Spleen (tissue), 11 donors: ENCODE data around the gene TLR4. TPM values are rescaled to one million over a fixed set of nuclear protein-coding genes. Genes with fewer than 3 reads are reported as not detected.

Experiments
- DNase-seq: peaks from one replicate; pipeline ENCODE4 v3.0.0-alpha.2; 2020
- H3K27ac ChIP-seq, 8 donors: fragments of 200-600 bp; sonication (generic) in 7 of 8; 1 replicate in 4 of 8; 2 replicates in 4 of 8; pipeline versions ENCODE4 v1.5.0 to v1.8.0; 2016 to 2021; ENCODE audit warnings: inconsistent platforms in 4 of 8, mild to moderate bottlenecking in 4 of 8, moderate library complexity in 1 of 8
- H3K27me3 ChIP-seq, 7 donors: fragments of 200-600 bp; sonication (generic) in 6 of 7; replicated peaks in 1 of 7; 1 replicate in 4 of 7; 2 replicates in 3 of 7; pipeline versions ENCODE4 v1.5.0 to v1.8.0; 2016 to 2021; ENCODE audit warnings: inconsistent platforms in 3 of 7, mild to moderate bottlenecking in 1 of 7
- H3K36me3 ChIP-seq, 6 donors: fragments of 200-600 bp; sonication (generic) in 5 of 6; 1 replicate in 4 of 6; 2 replicates in 2 of 6; pipeline versions ENCODE4 v1.5.0 to v1.8.0; 2016 to 2021; ENCODE audit warnings: inconsistent platforms in 2 of 6
- H3K4me1 ChIP-seq, 6 donors: fragments of 200-600 bp; sonication (generic) in 5 of 6; 1 replicate in 3 of 6; 2 replicates in 3 of 6; pipeline versions ENCODE4 v1.5.0 to v1.8.0; 2016 to 2021; ENCODE audit warnings: inconsistent platforms in 3 of 6
- H3K4me3 ChIP-seq, 8 donors: fragments of 200-600 bp; sonication (generic) in 7 of 8; 1 replicate in 4 of 8; 2 replicates in 4 of 8; pipeline versions ENCODE4 v1.5.0 to v1.8.0; 2016 to 2021; ENCODE audit warnings: inconsistent platforms in 4 of 8, mild to moderate bottlenecking in 4 of 8, moderate library complexity in 2 of 8
- H3K9me3 ChIP-seq, 8 donors: fragments of 200-600 bp; sonication (generic) in 7 of 8; 1 replicate in 4 of 8; 2 replicates in 4 of 8; pipeline versions ENCODE4 v1.5.0 to v1.8.0; 2016 to 2021; ENCODE audit warnings: inconsistent platforms in 4 of 8
- CTCF ChIP-seq, 11 experiments: fragments of 200-600 bp in 7 of 11; fragments of 450-650 bp in 4 of 11; sonication (generic) in 4 of 11; IDR thresholded peaks in 8 of 11; conservative IDR thresholded peaks in 3 of 11; 1 replicate in 7 of 11; 2 replicates in 4 of 11; pipeline versions ENCODE4 v1.4.0 to v1.8.0; 2016 to 2021; ENCODE audit warnings: antibody characterized with exemption in 11 of 11, inconsistent platforms in 4 of 11, mild to moderate bottlenecking in 1 of 11
- POLR2A ChIP-seq, 3 donors: fragments of 450-650 bp; IDR thresholded peaks; one replicate each; pipeline ENCODE4 v1.5.1; 2017; ENCODE audit warnings: antibody characterized with exemption in 3 of 3, mild to moderate bottlenecking in 1 of 3
- POLR2AphosphoS5 ChIP-seq, 3 donors: sonication (generic); formaldehyde crosslinking; IDR thresholded peaks; one replicate each; pipeline ENCODE4 v1.5.1; 2017; ENCODE audit warnings: antibody characterized with exemption in 3 of 3
- WGBS, 5 donors: extraction: QIAGEN DNeasy Blood & Tissue Kit in 3 of 5; methylation state at CpG; one replicate each; pipeline versions ENCODE4 v1.1.5 to v1.1.7; 2013 to 2018; 5-methylcytosine and 5-hydroxymethylcytosine counted together
- intact Hi-C: fragments of 100-400 bp; cut with DNase I; formaldehyde crosslinking; loops from one replicate; pipeline ENCODE4 v1.15.0; 2023; ENCODE audit warnings: low total_unique reads
- polyA plus RNA-seq, 3 donors: library from polyadenylated mRNA; stranded (reverse); fragments of 200-250 nt; gene quantifications; one replicate each; pipeline ENCODE4 v1.2.1, GENCODE V29; 2013
- total RNA-seq, 7 donors: library from RNA; depleted of rRNA in 3 of 7; stranded (reverse); fragments of >200 nt in 3 of 7; fragmentation: NEBNext Ultra II Directional in 4 of 7; extraction: Animal tissue kit (Norgen Biotek cat#: 25700) in 4 of 7; gene quantifications; one replicate each; pipeline versions ENCODE4 v1.1.0 to v1.2.1, GENCODE V29; 2016 to 2021
- donor health status: healthy with polysubstance abuse.
- donor health status: DM: no; HTN: no; CAD: no; lungs with moderate emphysema.
- donor health status: DM: no; HTN: no; CAD: no.
- donor health status: Bipolar disorder and iron deficiency.
- donor health status: healthy.
- donor health status: DM: no; HTN: no; CAD: no.
- donor health status: DM: yes; HTN: yes; CAD: no.

Gene TLR4
- total and polyA plus RNA-seq, 10 donors = 6.3 to 216 (median 104) TPM

- peaks cover 12 to 94% (median 60%) of the 10 kb centered on the region in 6 donors for H3K4me1 ChIP-seq
- peaks cover 0 to 67% (median 38%) of the 10 kb centered on the region in 6 donors for H3K36me3 ChIP-seq
- H3K9me3 ChIP-seq = no peaks in the 10 kb centered on the region
- H3K4me3 ChIP-seq = no peak overlapping the region
- no peak for TF ChIP-seq CTCF (IDR thresholded peaks at IDR 0.05 in 8 of 11, conservative IDR thresholded peaks at IDR 0.05 in 3 of 11)
- TF ChIP-seq POLR2AphosphoS5 (IDR thresholded peaks at IDR 0.05) = peak in 1 of 3 donors; percentile 66
- TF ChIP-seq POLR2A (IDR thresholded peaks at IDR 0.05) = no peak
- 32 to 56% (median 43%) methylated on average over 5 of the region's 5 CpGs for WGBS, 5 donors
- no peaks in the 10 kb centered on the region for H3K27me3 ChIP-seq
- H3K27ac ChIP-seq = peak overlapping the region in 4 of 8 donors; percentile 1 to 49 (median 40)
- DNase-seq = no peak
- intact Hi-C loops = loop anchor here (10.0 kb wide), 1 partner anchor 59 kb away; no protein-coding TSS in a partner anchor
Observed at GRCh38 chr9:117715411-117715989, 11.3 kb downstream of the TLR4 start.

- no peaks in the 10 kb centered on the region for H3K9me3 ChIP-seq
- peak overlapping the region in 1 of 8 donors; percentile 30 for H3K4me3 ChIP-seq
- H3K36me3 ChIP-seq = peaks cover 0 to 41% (median 15%) of the 10 kb centered on the region in 6 donors
- peak in 1 of 3 donors; percentile 68 for TF ChIP-seq POLR2AphosphoS5 (IDR thresholded peaks at IDR 0.05)
- no peak for TF ChIP-seq POLR2A (IDR thresholded peaks at IDR 0.05)
- H3K4me1 ChIP-seq = peaks cover 17 to 100% (median 71%) of the 10 kb centered on the region in 6 donors
- intact Hi-C loops = loop anchor here (10.0 kb wide), 1 partner anchor 57 kb away; no protein-coding TSS in a partner anchor
- H3K27me3 ChIP-seq = peaks cover 0 to 4% (median 0%) of the 10 kb centered on the region in 7 donors
- DNase-seq = no peak
- peak overlapping the region in 7 of 8 donors; percentile 14 to 85 (median 61) for H3K27ac ChIP-seq
Observed at GRCh38 chr9:117718085-117718484, 13.9 kb downstream of the TLR4 start.

GRCh38 chr9:117718701-117719100 is 14.5 kb downstream of the TLR4 start:
- Histone ChIP-seq H3K4me1 (peaks cover 21 to 100% (median 75%) of the 10 kb centered on the region in 6 donors), H3K27ac (peak overlapping the region in 7 of 8 donors; percentile 14 to 85 (median 61)), H3K27me3 (peaks cover 0 to 4% (median 0%) of the 10 kb centered on the region in 7 donors), H3K9me3 (no peaks in the 10 kb centered on the region), H3K4me3 (peak overlapping the region in 1 of 8 donors; percentile 30), H3K36me3 (peaks cover 0 to 35% (median 9%) of the 10 kb centered on the region in 6 donors)
- DNase-seq = no peak
- intact Hi-C loops = loop anchor here (10.0 kb wide), 1 partner anchor 56 kb away; no protein-coding TSS in a partner anchor
- TF ChIP-seq POLR2AphosphoS5 (IDR thresholded peaks at IDR 0.05) (no peak), CTCF (IDR thresholded peaks at IDR 0.05 in 8 of 11, conservative IDR thresholded peaks at IDR 0.05 in 3 of 11) (no peak), POLR2A (IDR thresholded peaks at IDR 0.05) (no peak)
- WGBS, 5 donors = 38 to 61% (median 47%) methylated on average over 2 of the region's 2 CpGs

GRCh38 chr9:117719161-117719920 is 15.1 kb downstream of the TLR4 start:
- peaks cover 0 to 28% (median 3%) of the 10 kb centered on the region in 6 donors for H3K36me3 ChIP-seq
- intact Hi-C loops = loop anchor here (10.0 kb wide), 1 partner anchor 55 kb away; no protein-coding TSS in a partner anchor
- peaks cover 0 to 4% (median 0%) of the 10 kb centered on the region in 7 donors for H3K27me3 ChIP-seq
- H3K4me3 ChIP-seq = no peak overlapping the region
- H3K27ac ChIP-seq = peak overlapping the region in 5 of 8 donors; percentile 21 to 85 (median 75)
- no peak for DNase-seq
- TF ChIP-seq POLR2AphosphoS5 (IDR thresholded peaks at IDR 0.05) (no peak), CTCF (IDR thresholded peaks at IDR 0.05 in 8 of 11, conservative IDR thresholded peaks at IDR 0.05 in 3 of 11) (no peak), POLR2A (IDR thresholded peaks at IDR 0.05) (no peak)
- no peaks in the 10 kb centered on the region for H3K9me3 ChIP-seq
- peaks cover 25 to 100% (median 77%) of the 10 kb centered on the region in 6 donors for H3K4me1 ChIP-seq
- WGBS, 5 donors = 81 to 90% (median 83%) methylated on average over 7 of the region's 7 CpGs
